ENCODE results near the gene TMEM72.

GRCh38 chr10:44932517-44933450, 21.6 kb downstream of the TMEM72 start:
- TF ChIP-seq EZH2 (IDR thresholded peaks at IDR 0.05) (no peak), EZH2phosphoT487 (IDR thresholded peaks at IDR 0.05) (no peak)
- TF ChIP-seq, protein P1, sequence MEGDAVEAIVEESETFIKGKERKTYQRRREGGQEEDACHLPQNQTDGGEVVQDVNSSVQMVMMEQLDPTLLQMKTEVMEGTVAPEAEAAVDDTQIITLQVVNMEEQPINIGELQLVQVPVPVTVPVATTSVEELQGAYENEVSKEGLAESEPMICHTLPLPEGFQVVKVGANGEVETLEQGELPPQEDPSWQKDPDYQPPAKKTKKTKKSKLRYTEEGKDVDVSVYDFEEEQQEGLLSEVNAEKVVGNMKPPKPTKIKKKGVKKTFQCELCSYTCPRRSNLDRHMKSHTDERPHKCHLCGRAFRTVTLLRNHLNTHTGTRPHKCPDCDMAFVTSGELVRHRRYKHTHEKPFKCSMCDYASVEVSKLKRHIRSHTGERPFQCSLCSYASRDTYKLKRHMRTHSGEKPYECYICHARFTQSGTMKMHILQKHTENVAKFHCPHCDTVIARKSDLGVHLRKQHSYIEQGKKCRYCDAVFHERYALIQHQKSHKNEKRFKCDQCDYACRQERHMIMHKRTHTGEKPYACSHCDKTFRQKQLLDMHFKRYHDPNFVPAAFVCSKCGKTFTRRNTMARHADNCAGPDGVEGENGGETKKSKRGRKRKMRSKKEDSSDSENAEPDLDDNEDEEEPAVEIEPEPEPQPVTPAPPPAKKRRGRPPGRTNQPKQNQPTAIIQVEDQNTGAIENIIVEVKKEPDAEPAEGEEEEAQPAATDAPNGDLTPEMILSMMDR (IDR thresholded peaks at IDR 0.05), result peak; percentile 95
